HG03378 (cell line): Measurements from ENCODE around the gene NOPCHAP1.
"Not testable (repeated sequence)": the region's sequence is repeated elsewhere in the genome, so short reads cannot be mapped to it uniquely, and the experiment has no call there.

Experiments used
- ATAC-seq: cut with Tn5 transposase; IDR thresholded peaks from one replicate; pipeline ENCODE4 v1.9.1; 2021; ENCODE audit warnings: mild to moderate bottlenecking, moderate library complexity; ENCODE audit not compliant: unreplicated experiment

The NOPCHAP1 gene

DNA sequence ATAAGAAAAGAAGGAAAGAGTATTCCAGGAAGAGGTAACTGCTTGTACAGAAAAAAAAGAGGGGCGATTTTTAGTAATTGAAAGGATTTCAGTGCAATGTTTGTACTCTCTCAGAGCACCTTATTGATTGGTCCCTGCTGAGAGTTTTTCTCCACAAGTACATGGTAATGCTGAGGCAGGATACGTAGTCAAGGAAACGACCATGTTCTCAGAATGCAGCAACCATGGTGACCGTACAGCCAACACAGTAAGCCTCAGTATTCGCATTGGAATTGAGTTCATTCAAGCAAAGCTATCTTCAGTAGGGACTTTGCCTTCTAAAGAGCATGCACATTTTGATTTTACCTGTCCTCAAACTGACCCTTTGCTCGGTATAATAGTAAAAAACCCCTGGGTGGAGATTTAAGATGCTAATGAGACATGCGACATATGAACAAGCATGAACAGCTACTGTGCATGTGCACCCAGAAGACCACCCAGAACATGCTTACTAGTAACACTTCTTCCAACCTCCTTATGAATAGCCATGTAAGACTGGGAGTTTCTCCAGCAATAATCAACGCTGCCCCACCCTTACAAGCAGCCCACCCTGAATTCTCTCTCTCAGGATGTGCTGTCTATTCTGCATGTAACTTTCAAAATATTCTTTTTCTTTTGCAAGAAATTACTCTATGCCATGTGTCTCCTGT, 21.8 kb upstream of the NOPCHAP1 start:
- ATAC-seq = no peak

DNA sequence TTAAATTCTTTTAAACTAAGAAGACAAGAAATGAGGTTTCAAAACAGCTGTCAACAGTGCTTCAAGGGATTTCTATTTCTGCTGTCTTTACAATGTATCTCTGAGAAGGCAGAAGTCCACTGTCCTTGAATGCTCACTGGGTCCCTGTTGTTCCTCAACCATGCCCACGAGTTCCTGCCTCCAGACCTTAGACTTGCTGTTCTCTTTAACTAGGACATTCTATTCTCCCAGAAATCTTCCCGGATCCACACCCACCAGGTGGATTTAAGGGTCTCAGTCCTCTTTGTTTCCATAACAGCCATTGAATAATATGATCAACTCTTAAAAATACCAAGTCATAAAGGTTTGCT, 21.3 kb upstream of the NOPCHAP1 start:
- ATAC-seq = no peak

DNA sequence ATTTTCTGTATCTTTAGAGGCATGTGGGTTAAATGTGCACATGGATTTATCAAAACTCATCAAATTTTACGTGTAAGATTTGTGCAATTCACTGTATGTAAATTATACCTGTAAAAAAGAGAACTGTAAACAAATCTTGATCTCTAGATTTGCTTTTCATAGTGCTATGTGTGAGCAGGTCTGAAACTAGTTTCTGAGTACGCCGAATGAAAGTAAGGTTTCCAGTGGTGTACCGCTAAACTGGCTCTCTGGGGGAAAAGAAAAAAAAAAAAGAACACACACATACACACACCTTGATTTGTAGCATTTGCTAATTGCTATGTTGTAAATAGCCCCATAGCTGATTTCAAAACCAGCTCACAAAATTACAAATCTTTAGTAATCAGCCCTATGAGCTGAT, 19.4 kb upstream of the NOPCHAP1 start:
- peak; percentile 83 for ATAC-seq

DNA sequence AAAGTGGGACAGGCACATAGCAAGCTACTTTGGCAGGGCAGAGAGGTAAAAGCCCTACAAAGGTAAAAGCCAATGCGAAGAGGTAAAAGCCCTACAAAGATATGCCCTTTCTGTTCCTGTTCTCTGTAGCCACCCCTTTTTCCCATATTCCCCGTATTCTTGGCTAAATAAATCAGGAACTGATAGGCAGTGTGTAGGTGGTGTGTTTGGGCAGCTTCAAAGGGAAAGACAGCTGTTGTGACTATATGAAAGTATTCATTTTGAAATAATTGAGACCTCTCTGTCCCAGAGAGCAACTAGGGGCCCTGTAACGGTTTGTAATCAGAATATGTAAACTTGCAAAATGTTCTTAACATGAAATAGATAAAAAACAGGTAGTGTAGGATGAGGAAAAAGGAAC, 16.8 kb upstream of the NOPCHAP1 start:
- no peak for ATAC-seq

DNA sequence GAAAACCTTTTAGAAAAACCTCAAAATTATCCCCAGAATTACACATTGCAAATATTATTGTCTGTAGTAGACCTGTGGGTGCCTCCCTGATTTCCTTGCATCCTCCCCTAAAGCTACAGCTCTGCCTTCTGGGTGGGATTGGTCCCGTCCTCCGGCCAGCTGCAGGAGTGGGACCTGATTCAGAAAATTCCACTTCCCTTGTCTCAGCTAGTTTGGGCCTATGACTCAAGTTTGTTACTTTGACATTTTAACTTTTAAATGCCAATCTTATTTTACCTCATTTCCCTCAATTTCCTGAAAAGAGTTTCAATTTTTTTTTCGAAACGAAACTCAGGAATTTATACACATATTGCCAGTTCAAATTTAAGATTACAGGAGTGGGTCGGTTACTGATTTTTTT, 14.8 kb upstream of the NOPCHAP1 start:
- no peak for ATAC-seq

DNA sequence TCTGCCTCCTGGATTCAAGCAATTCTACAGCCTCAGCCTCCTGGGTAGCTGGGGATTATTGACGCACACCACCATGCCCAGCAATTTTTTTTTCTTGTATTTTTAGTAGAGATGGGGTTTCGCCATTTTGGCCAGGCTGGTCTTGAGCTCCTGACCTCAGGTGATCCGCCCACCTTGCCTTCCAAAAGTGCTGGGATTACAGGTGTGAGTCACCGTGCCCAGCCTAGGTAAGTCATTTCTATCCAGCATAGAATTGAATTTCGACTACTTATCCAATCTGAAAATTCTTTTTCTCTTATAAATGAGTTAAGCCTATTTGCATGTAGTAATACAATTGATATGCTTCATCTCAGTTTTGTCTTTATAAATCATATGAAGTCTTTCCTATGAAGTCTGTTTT, 12.9 kb upstream of the NOPCHAP1 start:
- ATAC-seq = no peak

DNA sequence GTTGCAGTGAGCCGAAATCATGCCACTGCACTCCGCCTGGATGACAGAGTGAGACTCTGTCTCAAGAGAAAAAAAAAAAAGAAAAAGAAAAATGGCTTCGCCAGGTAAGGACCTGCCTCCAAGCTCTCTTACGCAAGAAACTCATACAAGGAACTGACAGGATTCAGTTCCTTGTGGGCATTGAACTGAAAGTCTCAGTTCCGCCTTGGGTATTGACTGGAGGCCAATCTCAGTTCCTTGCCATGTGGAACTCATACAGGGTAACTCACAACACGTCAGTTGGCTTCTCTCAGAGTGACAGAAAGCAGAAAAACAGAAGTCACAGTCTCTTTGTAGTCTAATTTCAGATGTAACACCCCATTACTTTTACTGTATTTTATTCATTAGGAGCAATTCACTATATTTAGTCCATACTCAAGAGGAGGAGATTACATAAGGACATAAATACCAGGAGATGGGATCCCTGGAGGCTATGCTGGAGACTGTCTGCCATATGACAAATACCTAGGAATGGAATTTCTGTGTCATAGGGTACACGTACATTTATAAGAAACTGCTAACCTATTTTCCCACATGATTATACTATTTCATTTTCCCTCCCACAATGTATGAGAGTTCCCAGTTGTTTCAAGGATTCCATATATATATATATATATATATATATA, 11.4 kb upstream of the NOPCHAP1 start:
- ATAC-seq = peak; percentile 99

DNA sequence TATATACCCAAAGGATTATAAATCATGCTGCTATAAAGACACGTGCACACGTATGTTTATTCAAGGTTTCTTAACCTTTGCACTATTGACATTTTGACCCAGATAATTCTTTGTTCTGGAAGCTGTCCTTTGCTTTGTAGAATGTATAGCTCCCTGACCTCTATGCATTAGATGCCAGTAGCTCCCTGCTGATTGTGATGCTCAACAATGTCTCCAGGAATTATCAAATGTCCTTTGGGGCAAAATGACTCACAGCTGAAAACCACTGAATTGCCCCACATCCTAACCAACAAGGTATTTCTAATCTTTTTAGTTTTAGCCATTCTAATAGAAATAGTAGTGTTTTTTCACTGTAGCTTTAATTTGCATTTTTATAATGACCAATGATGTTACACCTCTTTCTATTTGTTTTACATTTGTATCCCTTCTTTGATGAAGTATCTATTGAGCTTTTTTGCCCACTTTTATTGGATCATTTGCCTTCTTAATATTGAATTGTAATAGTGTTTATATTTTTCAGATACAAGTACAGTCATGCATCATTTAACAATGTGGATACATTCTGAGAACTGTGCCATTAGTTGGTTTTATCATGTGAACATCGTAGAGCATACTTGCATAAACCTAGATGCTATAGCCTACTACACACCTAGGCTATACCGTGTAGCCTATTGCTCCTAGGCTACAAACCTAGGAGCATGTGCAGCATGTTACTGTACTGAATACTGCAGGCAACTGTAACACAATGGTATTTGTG, 10.4 kb upstream of the NOPCHAP1 start:
- no peak for ATAC-seq

DNA sequence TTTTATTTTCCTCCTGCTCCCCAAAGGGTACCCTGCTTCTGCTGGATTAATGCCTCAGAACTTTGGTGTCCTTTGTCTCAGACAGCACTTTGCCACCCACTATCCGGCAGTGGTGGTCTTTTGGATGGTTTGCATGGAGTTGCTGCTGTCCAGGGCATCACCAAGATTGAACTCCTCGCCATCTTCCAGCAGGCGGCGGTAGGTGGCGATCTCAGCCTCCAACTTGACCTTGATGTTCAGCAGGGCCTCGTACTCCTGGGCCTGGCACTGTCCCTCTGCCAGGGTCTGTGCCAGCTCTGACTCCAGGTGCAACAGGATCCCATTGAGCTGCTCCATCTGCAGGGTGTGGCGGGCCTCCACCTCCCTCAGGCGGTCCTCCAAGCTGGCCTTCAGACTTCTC, 9.4 kb upstream of the NOPCHAP1 start:
- ATAC-seq = no peak

DNA sequence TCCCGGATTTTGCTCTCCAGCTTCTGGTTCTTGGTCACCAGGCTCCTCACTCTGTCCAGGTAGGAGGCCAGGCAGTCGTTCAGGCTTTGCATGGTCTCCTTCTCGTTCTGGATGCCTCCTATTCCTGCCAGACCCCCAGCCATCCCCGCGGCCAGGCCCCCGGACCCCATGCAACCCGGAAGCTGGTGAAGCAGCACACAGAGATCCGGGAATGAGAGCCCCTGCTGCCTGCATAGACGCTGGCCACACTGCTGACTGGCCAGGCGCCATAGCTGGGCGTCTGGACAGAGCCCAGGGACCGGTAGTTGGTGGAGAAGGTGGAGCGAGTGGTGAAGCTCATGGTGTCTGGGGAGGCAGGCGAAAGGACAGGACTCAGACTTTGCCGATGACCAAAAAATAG, 8.4 kb upstream of the NOPCHAP1 start:
- ATAC-seq = not testable (repeated sequence)

DNA sequence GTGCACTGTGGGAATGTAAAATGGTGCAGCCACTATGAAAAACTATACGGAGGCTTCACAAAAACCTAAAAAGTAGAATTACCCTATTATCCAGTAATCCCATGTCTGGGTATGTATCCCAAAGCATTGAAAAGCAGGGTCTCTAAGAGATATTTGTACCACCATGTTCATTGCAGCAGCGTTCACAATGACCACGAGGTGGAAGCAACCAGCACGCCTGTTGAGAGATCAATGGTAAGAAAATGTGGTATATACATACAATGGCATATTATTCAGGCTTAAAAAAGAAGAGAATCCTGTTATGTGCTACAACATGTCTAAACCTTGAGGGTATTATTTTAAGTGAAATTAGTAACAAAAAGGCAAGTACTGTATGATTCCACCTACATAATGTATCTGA, 910 bp upstream of the NOPCHAP1 start:
- ATAC-seq = no peak

DNA sequence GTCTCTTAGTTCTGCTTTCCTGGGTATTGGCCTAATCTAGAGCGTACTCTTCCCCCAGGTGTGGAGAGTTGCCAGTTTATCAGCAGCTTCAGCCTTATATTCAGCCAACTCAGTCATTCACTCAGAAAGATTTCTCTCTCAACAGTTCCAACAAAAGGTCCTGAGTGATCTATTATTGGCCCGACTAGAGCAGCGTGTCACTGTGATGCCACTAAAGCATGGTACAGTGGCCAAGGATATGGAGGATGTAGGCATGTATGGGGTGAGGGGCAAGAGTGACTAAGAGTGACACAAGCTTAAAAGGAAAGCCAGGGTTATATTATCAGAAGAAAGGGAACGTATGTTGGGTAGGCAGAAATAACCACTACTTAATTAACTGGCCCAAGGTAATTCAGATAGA, 4.8 kb downstream of the NOPCHAP1 start:
- no peak for ATAC-seq

DNA sequence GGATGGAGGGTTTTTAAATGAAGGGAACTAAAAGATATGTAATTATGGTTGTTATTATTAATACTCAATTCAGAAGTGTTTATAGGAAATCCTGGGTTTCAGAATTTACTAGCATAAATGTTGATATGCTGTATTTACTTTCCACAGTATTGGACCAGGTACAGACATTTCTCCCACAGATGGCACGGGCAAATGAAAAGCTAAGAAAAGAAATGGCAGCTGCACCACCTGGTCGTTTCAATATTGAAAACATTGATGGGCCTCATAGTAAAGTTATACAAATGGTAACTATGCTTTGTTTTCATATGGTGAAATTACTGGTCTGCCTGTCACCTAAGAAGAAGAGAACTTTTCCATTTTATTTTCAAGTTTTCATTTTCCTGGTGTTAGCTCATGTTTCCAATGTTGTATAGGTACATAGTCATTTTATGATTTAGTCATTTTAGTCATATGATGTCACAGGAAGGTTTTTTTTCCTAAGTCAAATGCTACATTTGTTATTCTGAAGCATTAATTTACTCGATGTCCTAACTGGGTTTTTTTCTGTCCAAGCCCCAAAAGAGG, 5.5 kb downstream of the NOPCHAP1 start:
- no peak for ATAC-seq

DNA sequence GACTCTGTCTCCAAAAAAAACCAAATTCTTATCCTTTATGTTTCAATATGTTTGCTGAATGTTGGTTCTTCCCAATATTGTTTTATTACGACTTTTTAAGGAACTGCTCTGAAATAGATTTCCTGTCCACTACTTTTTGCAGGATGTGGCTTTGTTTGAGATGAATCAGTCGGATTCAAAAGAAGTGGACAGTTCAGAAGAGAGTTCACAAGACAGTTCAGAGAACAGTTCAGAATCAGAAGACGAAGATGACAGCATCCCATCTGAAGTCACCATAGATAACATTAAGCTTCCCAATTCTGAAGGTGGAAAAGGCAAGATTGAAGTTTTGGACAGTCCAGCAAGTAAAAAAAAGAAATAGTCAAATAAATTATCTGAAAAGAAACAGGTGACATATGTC, 8.2 kb downstream of the NOPCHAP1 start:
- no peak for ATAC-seq

DNA sequence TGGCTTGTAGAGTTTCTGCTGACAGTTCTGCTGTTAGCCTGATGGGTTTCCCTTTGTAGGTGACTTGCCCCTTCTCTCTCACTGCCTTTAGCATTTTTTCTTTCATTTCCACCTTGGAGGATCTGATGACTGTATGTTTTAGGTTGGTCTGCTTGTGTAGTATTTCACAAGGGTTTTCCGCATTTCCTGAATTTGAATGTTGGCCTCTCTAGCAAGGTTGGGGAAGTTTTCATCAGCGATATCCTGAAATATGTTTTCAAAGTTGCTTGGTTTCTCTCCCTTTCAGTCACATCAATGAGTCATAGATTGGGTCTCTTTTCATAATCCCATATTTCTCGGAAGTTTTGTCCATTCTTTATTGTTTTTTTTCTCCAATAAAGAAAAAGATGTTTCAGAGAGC, 11.4 kb downstream of the NOPCHAP1 start:
- ATAC-seq = no peak

DNA sequence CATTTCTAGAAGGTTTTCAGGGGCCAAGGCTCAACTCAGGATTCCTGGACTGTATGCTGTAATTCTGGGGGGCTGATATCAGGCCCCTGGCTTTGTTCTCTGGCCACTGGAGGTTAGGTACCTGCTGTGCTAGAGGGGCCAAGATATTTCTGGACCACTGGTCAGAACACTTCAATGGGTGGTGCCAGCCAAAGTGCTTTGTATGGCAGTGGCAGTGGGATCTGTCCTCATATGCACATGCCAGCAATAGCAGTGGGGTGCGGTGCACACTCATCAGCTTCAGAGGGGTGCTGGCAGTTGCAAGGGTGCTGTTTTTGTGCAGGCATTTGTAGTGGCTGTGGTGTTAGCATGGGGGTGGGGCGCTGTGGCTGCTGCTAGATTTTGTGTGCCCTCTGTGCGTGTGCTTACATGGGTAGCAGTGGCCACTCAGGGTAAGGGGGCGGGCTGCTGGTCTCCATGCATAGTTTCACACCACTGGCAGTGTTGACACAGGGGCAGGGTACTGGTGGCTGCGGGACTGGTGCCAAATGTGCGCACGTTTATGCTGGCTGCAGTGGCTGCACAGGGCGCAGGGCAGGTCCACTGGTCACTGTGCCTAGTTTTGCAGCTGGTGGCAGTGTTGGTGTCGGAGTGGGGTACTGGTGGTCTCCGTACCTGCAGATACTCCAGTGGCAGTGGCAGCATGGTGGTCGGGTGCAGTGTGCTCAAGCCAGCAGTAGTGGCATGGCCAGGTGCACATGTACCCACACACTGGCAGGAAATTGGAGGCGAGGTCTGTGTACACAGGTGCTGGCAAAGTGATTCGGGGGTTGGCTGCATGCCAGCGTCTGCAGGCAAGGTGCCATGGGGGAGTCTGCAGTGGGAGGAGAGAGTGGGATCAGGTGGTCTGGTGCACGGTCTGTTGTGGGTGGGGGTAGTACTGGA, 12.6 kb downstream of the NOPCHAP1 start:
- no peak for ATAC-seq

DNA sequence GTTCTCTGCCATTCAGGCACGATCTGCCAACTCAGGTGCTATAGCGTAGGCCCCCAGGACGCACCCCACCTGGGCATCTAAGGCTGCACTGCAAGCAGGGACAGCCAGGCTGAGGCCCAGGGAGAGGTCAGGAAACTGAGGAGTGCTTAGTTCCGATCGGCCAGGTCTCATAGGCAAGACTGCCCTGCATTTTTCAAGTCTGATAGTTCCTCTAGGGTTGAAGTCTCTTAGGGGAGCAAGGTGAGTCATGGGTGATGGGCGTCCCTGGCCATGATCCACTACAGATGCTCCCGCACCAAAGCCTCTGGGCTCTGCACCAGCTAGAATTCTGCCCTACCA, 13.2 kb downstream of the NOPCHAP1 start:
- ATAC-seq = no peak

DNA sequence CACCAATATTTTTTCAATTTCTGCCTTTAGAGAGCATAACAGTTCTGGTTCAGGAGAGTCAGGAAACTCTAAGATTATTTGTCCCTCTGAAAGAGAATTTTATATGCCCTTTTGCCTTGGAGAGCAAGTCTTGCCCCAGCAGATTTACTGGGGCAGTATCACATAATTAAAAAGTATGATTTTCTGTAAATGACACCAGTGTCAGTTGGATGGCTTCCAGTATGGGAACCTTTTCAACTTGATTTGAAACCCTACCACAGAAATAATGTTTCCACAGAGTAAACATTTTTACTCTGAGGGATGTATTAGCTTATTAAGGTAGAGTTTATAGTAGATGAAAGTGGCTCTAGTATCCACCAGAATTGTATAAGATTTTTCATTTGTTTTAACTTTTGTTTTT, 15.4 kb downstream of the NOPCHAP1 start:
- no peak for ATAC-seq

DNA sequence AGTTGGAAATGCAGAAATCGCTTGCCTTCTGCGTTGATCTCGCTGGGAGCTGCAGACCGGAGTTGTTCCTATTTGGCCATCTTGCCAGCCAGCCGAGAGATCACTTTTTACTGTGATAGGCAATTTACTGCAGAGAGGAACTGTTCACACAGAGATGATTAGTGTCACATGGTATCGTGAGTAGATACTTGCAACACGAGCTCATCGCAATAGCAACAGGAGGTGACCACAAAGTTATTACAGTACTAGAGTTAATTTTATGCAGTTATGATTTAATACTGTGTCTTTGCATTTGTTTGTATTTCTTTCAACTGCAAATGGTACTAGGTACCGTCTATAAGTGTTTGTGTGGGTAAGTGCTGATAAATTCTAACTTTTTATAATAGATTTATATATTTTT, 27.8 kb downstream of the NOPCHAP1 start:
- ATAC-seq = no peak

DNA sequence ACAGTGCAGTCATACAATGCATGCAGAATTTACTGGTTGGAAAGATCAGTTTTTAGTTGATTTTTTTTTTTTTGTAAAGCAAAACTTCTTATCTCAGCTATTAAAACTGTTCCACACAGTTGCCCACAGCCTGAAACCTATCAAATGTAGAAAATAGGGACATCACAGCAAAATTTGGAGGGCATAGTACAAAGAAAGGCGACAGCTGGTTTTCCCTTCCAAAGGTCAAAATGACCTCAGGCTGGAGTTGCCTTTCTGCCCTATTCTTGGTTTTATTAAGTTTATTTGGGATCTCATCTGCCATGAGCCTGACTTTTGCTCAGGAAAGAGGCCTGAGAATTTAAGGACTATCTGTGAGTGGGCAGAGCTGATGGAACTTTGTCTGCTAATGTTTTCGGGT, 28.5 kb downstream of the NOPCHAP1 start:
- ATAC-seq = no peak

DNA sequence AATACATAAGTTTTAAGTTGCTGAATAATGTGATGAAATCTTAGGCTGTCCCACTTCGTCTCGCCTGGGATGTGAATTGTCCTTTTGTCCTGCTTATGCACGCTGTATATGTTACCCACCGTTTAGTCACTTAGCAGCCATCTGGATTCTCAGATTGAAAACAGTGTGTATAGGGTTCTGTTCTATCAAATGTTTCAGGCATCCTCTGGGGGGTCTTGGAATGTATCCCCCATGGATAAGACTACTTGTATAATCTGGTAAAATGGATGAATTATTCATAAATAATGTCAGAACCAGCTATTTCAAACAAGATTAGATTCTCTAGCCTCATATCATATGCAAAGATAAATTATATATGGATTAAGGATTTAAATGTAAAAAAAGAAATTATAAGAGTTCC, 29.4 kb downstream of the NOPCHAP1 start:
- no peak for ATAC-seq
